ENCODE data around the gene RHOV. TPM values are rescaled to one million over a fixed set of nuclear protein-coding genes. Genes with fewer than 3 reads are reported as not detected.

Gene RHOV
- total and polyA plus RNA-seq, 10 of the 15 experiments (the other 5 are each of a cell fraction or from before 2014, with no cell fraction given), result 0.24 to 39.3 (median 9.3) TPM

DNA sequence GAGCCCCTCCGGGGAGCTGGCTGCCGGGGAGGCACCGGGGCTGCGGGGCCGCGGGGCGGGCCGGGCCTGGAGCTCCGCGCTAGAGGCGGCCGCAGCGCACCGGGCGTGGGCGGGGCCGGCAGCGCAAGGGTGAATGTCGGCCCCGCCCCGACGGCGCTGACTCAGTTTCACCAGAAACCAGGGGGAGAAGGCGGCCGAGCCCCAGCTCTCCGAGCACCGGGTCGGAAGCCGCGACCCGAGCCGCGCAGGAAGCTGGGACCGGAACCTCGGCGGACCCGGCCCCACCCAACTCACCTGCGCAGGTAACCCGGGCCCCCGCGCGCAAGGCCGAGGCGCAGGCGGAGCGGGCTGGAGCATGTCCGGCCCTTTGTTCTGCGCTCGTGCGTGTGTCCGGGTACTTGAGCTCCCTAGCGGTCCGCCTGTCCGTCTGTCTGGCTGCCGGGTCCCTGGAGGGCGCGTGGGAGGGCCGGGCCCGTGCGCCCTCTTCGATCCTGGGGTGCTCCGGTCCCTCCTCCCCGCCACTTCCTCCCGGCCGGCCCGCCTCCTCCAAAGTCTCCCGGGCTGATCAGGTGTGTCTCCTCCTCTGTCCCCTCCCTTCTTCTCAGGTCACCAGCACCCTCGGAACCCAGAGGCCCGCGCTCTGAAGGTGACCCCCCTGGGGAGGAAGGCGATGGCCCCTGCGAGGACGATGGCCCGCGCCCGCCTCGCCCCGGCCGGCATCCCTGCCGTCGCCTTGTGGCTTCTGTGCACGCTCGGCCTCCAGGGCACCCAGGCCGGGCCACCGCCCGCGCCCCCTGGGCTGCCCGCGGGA is 29.9 kb downstream of the RHOV start, which contains the start of gene SPINT1:
SPINT1 (plus strand) TSS at position 164 of the 811 bp plus-strand sequence; CDS start at position 671, 507 bp downstream.
- no peaks in the 10 kb centered on the region for H3K36me3 ChIP-seq (ENCODE audit: control insufficient read depth in 2 of 2, insufficient read depth in 2 of 2, low read length in 1 of 2)
- DNase-seq (ENCODE audit: low read depth, low spot score) (no peak), ATAC-seq (peak; percentile 45), FAIRE-seq (no peak)
- CTCF ChIA-PET, result interaction anchor here (0.6 to 8.8 kb wide), 6 partner anchors 14 to 62 kb away, joined by 3 to 140 read pairs (median 4); partner anchors contain the start of gene VPS18
- H2AFZ ChIP-seq (ENCODE audit: control insufficient read depth, low read depth, low read length), result peak within 1 kb of the TSS; percentile 86
- H3K79me2 ChIP-seq (ENCODE audit: control insufficient read depth, insufficient read depth, low read length), result no peaks in the 10 kb centered on the region
- in situ Hi-C loops (cut with MboI), result no loop called here
- peak within 1 kb of the TSS; percentile 75 for H3K4me3 ChIP-seq
- no peaks in the 10 kb centered on the region for H4K20me1 ChIP-seq (ENCODE audit: control insufficient read depth, insufficient read depth)
- SMC1A ChIA-PET (ENCODE audit: uncharacterized antibody, unreplicated experiment), result interaction anchor here (0.6 to 2.2 kb wide), 7 partner anchors 13 to 149 kb away, joined by 3 to 7 read pairs (median 3); partner anchors contain the start of gene RAD51
- RAD21 ChIA-PET (ENCODE audit: unreplicated experiment), result interaction anchor here (0.6 to 5.0 kb wide), 13 partner anchors 14 to 279 kb away, joined by 3 to 41 read pairs (median 4); partner anchors contain the start of genes CCDC32, DNAJC17, VPS18 and ZFYVE19
- H3K9ac ChIP-seq (ENCODE audit: control insufficient read depth, insufficient read depth, low read length), result peak within 1 kb of the TSS; percentile 47
- BruUV-seq (replicated peaks), result no TSS peak
- peaks cover 26% of the 10 kb centered on the region for H3K4me1 ChIP-seq (ENCODE audit: control insufficient read depth, insufficient read depth, low read length)
- H3K27me3 ChIP-seq (replicated peaks in 1 of 2; ENCODE audit: control insufficient read depth in 2 of 2, insufficient read depth in 2 of 2, low read length in 1 of 2), result peaks cover 1 to 3% of the 10 kb centered on the region in 2 experiments; a peak in 1 of 4 replicates
- POLR2A ChIA-PET, result interaction anchor here (0.5 to 5.0 kb wide), 7 partner anchors 15 to 334 kb away, joined by 3 to 39 read pairs (median 3); partner anchors contain the start of genes RHOV and VPS18
- intact Hi-C loops (cut with micrococcal nuclease; ENCODE audit: unreplicated experiment), result loop anchor here (10.0 kb wide), 1 partner anchor 271 kb away; the partner anchor contains the start of gene INO80
- peak within 1 kb of the TSS; percentile 98 for H3K4me2 ChIP-seq (ENCODE audit: control insufficient read depth, insufficient read depth)
- no peaks in the 10 kb centered on the region for H3K9me3 ChIP-seq (replicated peaks; ENCODE audit: control insufficient read depth, insufficient read depth, low read length)
- WGBS (ENCODE audit: insufficient coverage, insufficient replicate concordance, low lambda C conversion rate, missing lambda C conversion rate), result 1% methylated on average over 48 of the region's 89 CpGs
- no peak within 1 kb of the TSS for H3K27ac ChIP-seq (ENCODE audit: control insufficient read depth, insufficient read depth)
- TF ChIP-seq GATAD2B (conservative IDR thresholded peaks at IDR 0.05; ENCODE audit: low read depth) (peak; percentile 69; the same call in 1 of the 2 replicates), BHLHE40 (IDR thresholded peaks at IDR 0.05; ENCODE audit: borderline replicate concordance in 1 of 2, low read depth in 2 of 2, low read length in 1 of 2) (peak; percentile 44 to 90; a peak in 3 of 4 replicates), EZH2 (IDR thresholded peaks at IDR 0.05; ENCODE audit: borderline replicate concordance, control insufficient read depth, low read depth, low read length) (no peak), JUNB (IDR thresholded peaks at IDR 0.05) (no peak), RAD51 (IDR thresholded peaks at IDR 0.05) (no peak), SMARCA5 (IDR thresholded peaks at IDR 0.05) (no peak; the same call in 1 of the 2 replicates), NBN (IDR thresholded peaks at IDR 0.05) (peak; percentile 41; the same call in 1 of the 2 replicates), STAT3 (IDR thresholded peaks at IDR 0.05; ENCODE audit: low read depth, low read length) (no peak), IKZF1 (conservative IDR thresholded peaks at IDR 0.05) (peak; percentile 75), TBL1XR1 (IDR thresholded peaks at IDR 0.05; ENCODE audit: low read depth, low read length) (no peak), NKRF (conservative IDR thresholded peaks at IDR 0.05) (0 out of 2 replicates have a peak, but pooled peaks have one; percentile 39), EED (IDR thresholded peaks at IDR 0.05; ENCODE audit: low read depth) (no peak), SIX5 (IDR thresholded peaks at IDR 0.05; ENCODE audit: low read depth, low read length, severe bottlenecking) (no peak), EGR1 (IDR thresholded peaks at IDR 0.05; ENCODE audit: borderline replicate concordance in 1 of 2, low read depth in 2 of 2, low read length in 2 of 2) (peak in 1 of 2 experiments; percentile 61; a peak in 1 of 3 replicates)
- TF ChIP-seq, protein P1, sequence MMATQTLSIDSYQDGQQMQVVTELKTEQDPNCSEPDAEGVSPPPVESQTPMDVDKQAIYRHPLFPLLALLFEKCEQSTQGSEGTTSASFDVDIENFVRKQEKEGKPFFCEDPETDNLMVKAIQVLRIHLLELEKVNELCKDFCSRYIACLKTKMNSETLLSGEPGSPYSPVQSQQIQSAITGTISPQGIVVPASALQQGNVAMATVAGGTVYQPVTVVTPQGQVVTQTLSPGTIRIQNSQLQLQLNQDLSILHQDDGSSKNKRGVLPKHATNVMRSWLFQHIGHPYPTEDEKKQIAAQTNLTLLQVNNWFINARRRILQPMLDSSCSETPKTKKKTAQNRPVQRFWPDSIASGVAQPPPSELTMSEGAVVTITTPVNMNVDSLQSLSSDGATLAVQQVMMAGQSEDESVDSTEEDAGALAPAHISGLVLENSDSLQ (IDR thresholded peaks at IDR 0.05), result peak; percentile 44
- TF ChIP-seq, protein P2, sequence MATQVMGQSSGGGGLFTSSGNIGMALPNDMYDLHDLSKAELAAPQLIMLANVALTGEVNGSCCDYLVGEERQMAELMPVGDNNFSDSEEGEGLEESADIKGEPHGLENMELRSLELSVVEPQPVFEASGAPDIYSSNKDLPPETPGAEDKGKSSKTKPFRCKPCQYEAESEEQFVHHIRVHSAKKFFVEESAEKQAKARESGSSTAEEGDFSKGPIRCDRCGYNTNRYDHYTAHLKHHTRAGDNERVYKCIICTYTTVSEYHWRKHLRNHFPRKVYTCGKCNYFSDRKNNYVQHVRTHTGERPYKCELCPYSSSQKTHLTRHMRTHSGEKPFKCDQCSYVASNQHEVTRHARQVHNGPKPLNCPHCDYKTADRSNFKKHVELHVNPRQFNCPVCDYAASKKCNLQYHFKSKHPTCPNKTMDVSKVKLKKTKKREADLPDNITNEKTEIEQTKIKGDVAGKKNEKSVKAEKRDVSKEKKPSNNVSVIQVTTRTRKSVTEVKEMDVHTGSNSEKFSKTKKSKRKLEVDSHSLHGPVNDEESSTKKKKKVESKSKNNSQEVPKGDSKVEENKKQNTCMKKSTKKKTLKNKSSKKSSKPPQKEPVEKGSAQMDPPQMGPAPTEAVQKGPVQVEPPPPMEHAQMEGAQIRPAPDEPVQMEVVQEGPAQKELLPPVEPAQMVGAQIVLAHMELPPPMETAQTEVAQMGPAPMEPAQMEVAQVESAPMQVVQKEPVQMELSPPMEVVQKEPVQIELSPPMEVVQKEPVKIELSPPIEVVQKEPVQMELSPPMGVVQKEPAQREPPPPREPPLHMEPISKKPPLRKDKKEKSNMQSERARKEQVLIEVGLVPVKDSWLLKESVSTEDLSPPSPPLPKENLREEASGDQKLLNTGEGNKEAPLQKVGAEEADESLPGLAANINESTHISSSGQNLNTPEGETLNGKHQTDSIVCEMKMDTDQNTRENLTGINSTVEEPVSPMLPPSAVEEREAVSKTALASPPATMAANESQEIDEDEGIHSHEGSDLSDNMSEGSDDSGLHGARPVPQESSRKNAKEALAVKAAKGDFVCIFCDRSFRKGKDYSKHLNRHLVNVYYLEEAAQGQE (IDR thresholded peaks at IDR 0.05; ENCODE audit: low read depth, low read length), result no peak
